ENCODE results near the gene KRT39. TPM values are rescaled to one million over a fixed set of nuclear protein-coding genes. Genes with fewer than 3 reads are reported as not detected.

KRT39 gene
- total and polyA plus RNA-seq, 2 experiments from 2014 or later = not detected

DNA sequence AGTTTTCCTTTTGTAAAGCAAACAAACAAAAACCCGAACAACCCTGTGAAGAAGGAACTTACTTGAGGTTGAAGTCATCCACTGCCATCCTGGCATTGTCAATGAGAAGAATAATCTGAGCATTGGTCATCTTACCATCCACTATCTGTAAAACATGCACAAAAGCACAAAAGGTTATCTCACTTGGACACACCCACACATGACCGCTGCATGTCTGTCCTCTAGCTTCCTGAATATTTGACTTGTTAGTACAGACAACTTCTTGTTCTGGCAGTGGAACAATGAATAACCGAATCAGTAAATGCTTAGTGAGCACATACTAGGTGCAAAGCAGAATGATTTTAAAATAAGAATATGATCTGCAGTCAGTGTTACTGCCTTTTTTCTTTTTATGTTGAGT is 35.4 kb downstream of the KRT39 start (continued):
- TF ChIP-seq, protein P1, sequence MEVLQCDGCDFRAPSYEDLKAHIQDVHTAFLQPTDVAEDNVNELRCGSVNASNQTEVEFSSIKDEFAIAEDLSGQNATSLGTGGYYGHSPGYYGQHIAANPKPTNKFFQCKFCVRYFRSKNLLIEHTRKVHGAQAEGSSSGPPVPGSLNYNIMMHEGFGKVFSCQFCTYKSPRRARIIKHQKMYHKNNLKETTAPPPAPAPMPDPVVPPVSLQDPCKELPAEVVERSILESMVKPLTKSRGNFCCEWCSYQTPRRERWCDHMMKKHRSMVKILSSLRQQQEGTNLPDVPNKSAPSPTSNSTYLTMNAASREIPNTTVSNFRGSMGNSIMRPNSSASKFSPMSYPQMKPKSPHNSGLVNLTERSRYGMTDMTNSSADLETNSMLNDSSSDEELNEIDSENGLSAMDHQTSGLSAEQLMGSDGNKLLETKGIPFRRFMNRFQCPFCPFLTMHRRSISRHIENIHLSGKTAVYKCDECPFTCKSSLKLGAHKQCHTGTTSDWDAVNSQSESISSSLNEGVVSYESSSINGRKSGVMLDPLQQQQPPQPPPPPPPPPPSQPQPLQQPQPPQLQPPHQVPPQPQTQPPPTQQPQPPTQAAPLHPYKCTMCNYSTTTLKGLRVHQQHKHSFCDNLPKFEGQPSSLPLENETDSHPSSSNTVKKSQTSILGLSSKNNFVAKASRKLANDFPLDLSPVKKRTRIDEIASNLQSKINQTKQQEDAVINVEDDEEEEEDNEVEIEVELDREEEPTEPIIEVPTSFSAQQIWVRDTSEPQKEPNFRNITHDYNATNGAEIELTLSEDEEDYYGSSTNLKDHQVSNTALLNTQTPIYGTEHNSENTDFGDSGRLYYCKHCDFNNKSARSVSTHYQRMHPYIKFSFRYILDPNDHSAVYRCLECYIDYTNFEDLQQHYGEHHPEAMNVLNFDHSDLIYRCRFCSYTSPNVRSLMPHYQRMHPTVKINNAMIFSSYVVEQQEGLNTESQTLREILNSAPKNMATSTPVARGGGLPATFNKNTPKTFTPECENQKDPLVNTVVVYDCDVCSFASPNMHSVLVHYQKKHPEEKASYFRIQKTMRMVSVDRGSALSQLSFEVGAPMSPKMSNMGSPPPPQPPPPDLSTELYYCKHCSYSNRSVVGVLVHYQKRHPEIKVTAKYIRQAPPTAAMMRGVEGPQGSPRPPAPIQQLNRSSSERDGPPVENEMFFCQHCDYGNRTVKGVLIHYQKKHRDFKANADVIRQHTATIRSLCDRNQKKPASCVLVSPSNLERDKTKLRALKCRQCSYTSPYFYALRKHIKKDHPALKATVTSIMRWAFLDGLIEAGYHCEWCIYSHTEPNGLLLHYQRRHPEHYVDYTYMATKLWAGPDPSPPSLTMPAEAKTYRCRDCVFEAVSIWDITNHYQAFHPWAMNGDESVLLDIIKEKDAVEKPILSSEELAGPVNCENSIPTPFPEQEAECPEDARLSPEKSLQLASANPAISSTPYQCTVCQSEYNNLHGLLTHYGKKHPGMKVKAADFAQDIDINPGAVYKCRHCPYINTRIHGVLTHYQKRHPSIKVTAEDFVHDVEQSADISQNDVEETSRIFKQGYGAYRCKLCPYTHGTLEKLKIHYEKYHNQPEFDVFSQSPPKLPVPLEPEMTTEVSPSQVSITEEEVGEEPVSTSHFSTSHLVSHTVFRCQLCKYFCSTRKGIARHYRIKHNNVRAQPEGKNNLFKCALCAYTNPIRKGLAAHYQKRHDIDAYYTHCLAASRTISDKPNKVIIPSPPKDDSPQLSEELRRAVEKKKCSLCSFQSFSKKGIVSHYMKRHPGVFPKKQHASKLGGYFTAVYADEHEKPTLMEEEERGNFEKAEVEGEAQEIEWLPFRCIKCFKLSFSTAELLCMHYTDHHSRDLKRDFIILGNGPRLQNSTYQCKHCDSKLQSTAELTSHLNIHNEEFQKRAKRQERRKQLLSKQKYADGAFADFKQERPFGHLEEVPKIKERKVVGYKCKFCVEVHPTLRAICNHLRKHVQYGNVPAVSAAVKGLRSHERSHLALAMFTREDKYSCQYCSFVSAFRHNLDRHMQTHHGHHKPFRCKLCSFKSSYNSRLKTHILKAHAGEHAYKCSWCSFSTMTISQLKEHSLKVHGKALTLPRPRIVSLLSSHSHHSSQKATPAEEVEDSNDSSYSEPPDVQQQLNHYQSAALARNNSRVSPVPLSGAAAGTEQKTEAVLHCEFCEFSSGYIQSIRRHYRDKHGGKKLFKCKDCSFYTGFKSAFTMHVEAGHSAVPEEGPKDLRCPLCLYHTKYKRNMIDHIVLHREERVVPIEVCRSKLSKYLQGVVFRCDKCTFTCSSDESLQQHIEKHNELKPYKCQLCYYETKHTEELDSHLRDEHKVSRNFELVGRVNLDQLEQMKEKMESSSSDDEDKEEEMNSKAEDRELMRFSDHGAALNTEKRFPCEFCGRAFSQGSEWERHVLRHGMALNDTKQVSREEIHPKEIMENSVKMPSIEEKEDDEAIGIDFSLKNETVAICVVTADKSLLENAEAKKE (CRISPR knock-in tag; IDR thresholded peaks at IDR 0.05) = no peak
- no peak for TF ChIP-seq NANOG (IDR thresholded peaks at IDR 0.05; ENCODE audit: borderline replicate concordance)

- Histone ChIP-seq H2AFZ (peak overlapping the region; percentile 82), H3K27me3 (ENCODE audit: insufficient read depth) (no peaks in the 10 kb centered on the region), H3K27ac (ENCODE audit: low read depth) (no peak overlapping the region), H3K4me2 (no peak overlapping the region), H3F3A (replicated peaks; ENCODE audit: low read depth) (no peaks in the 10 kb centered on the region), H3K4me3 (no peak overlapping the region), H4K20me1 (replicated peaks; ENCODE audit: insufficient read depth) (no peaks in the 10 kb centered on the region), H3K9me2 (ENCODE audit: insufficient read depth) (no peaks in the 10 kb centered on the region; the same call in 1 of the 2 replicates), H3K79me2 (replicated peaks; ENCODE audit: insufficient read depth) (no peaks in the 10 kb centered on the region), H3K4me1 (ENCODE audit: insufficient read depth) (peaks cover 10% of the 10 kb centered on the region; the same call in 1 of the 2 replicates), H3K36me3 (ENCODE audit: insufficient read depth) (no peaks in the 10 kb centered on the region)
- Mint-ChIP-seq H3K36me3 (ENCODE audit: low read depth) (no peaks in the 10 kb centered on the region), H3K27me3 (ENCODE audit: insufficient read depth, low read depth, poor library complexity) (no peaks in the 10 kb centered on the region), H3K4me1 (peaks cover 10% of the 10 kb centered on the region), H3K4me3 (no peak overlapping the region), H3K27ac (no peak overlapping the region), H3K9me3 (no peaks in the 10 kb centered on the region)
- ATAC-seq (peak; percentile 59), DNase-seq (ENCODE audit: low spot score) (no peak)
- no peak for TF ChIP-seq JUNB (IDR thresholded peaks at IDR 0.05; ENCODE audit: unreplicated experiment)
- TF ChIP-seq ZNF331 (CRISPR knock-in tag; IDR thresholded peaks at IDR 0.05; ENCODE audit: low read depth) = no peak
- TF ChIP-seq, protein P2, sequence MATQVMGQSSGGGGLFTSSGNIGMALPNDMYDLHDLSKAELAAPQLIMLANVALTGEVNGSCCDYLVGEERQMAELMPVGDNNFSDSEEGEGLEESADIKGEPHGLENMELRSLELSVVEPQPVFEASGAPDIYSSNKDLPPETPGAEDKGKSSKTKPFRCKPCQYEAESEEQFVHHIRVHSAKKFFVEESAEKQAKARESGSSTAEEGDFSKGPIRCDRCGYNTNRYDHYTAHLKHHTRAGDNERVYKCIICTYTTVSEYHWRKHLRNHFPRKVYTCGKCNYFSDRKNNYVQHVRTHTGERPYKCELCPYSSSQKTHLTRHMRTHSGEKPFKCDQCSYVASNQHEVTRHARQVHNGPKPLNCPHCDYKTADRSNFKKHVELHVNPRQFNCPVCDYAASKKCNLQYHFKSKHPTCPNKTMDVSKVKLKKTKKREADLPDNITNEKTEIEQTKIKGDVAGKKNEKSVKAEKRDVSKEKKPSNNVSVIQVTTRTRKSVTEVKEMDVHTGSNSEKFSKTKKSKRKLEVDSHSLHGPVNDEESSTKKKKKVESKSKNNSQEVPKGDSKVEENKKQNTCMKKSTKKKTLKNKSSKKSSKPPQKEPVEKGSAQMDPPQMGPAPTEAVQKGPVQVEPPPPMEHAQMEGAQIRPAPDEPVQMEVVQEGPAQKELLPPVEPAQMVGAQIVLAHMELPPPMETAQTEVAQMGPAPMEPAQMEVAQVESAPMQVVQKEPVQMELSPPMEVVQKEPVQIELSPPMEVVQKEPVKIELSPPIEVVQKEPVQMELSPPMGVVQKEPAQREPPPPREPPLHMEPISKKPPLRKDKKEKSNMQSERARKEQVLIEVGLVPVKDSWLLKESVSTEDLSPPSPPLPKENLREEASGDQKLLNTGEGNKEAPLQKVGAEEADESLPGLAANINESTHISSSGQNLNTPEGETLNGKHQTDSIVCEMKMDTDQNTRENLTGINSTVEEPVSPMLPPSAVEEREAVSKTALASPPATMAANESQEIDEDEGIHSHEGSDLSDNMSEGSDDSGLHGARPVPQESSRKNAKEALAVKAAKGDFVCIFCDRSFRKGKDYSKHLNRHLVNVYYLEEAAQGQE (IDR thresholded peaks at IDR 0.05; ENCODE audit: unreplicated experiment) = no peak
- no peak for TF ChIP-seq ZNF114 (CRISPR knock-in tag; IDR thresholded peaks at IDR 0.05)
Observed at GRCh38 chr17:40926341-40926740, 40.4 kb downstream of the KRT39 start.

Measured in GM23338 (cell line).